CD4-positive, alpha-beta T cell treated with Interleukin-17A for 1 hour (primary cell): ENCODE data around the gene MTMR6.
A peak's percentile ranks its signal among the peaks of the same experiment; 100 is the strongest.
"Not testable (repeated sequence)": the region's sequence is repeated elsewhere in the genome, so short reads cannot be mapped to it uniquely, and the experiment has no call there.

Experiments used
- DNase-seq: peaks from one replicate; pipeline ENCODE4 v3.0.0-alpha.2; 2020

The MTMR6 gene

GRCh38 chr13:25286969-25287961 is at the start of gene MTMR6:
Gene MTMR6, minus strand, starts transcription at chr13:25287488. Its CDS starts 241 bp downstream, at chr13:25287247.
- peak; percentile 94 for DNase-seq

GRCh38 chr13:25335856-25336255 is 48.6 kb upstream of the MTMR6 start:
- DNase-seq = no peak

GRCh38 chr13:25330541-25330940 is 43.3 kb upstream of the MTMR6 start:
- DNase-seq = no peak

GRCh38 chr13:25329706-25330105 is 42.4 kb upstream of the MTMR6 start:
- DNase-seq = no peak

- DNase-seq = no peak
These were observed 36.8 kb upstream of the MTMR6 start for GRCh38 chr13:25324100-25324499.

- no peak for DNase-seq
These were observed 32.5 kb upstream of the MTMR6 start for GRCh38 chr13:25319771-25320170.

GRCh38 chr13:25318946-25319345 is 31.7 kb upstream of the MTMR6 start:
- DNase-seq = not testable (repeated sequence)

GRCh38 chr13:25310891-25311290 is 23.6 kb upstream of the MTMR6 start:
- no peak for DNase-seq

GRCh38 chr13:25306671-25307464 is 19.6 kb upstream of the MTMR6 start:
- no peak for DNase-seq

- DNase-seq = no peak
These were observed 14.8 kb upstream of the MTMR6 start for GRCh38 chr13:25302121-25302520.

- DNase-seq = peak; percentile 94
These were observed 14.2 kb upstream of the MTMR6 start, which contains the start of gene NUP58 for GRCh38 chr13:25301347-25302113. Gene NUP58, plus strand, starts transcription at chr13:25301625. Its CDS starts 149 bp downstream, at chr13:25301774.

- no peak for DNase-seq
These were observed 13.6 kb upstream of the MTMR6 start for GRCh38 chr13:25300861-25301346.

- no peak for DNase-seq
These were observed 8.4 kb upstream of the MTMR6 start for GRCh38 chr13:25295701-25296100.

- DNase-seq = no peak
These were observed 7.9 kb upstream of the MTMR6 start for GRCh38 chr13:25295228-25295627.

GRCh38 chr13:25292301-25292700 is 5.0 kb upstream of the MTMR6 start:
- DNase-seq = peak; percentile 55

GRCh38 chr13:25291691-25292090 is 4.4 kb upstream of the MTMR6 start:
- no peak for DNase-seq

- DNase-seq = no peak
These were observed 1.7 kb upstream of the MTMR6 start for GRCh38 chr13:25288966-25289365.

GRCh38 chr13:25286308-25286968 is 850 bp downstream of the MTMR6 start:
- DNase-seq = peak; percentile 63

GRCh38 chr13:25281935-25282332 is 5.4 kb downstream of the MTMR6 start:
- no peak for DNase-seq

- no peak for DNase-seq
These were observed 5.9 kb downstream of the MTMR6 start for GRCh38 chr13:25281193-25281934.

- DNase-seq = no peak
These were observed 6.9 kb downstream of the MTMR6 start for GRCh38 chr13:25280396-25280795.
